Upper lobe of right lung (tissue), 1 donor: ENCODE results near the gene MYZAP. TPM values are rescaled to one million over a fixed set of nuclear protein-coding genes. Genes with fewer than 3 reads are reported as not detected.

Experiments
- ATAC-seq: fragments of 200-7000 bp; cut with Tn5 transposase; one replicate; pipeline ENCODE4 v1.9.1; 2020; ENCODE audit warnings: mild to moderate bottlenecking, moderate library complexity
- DNase-seq: peaks from one replicate; pipeline ENCODE4 v3.0.0-alpha.2; 2020
- H3K27ac ChIP-seq: fragments of 200-600 bp; one replicate; pipeline ENCODE4 v1.8.0; 2022
- H3K27me3 ChIP-seq: fragments of 200-600 bp; one replicate; pipeline ENCODE4 v1.8.0; 2022; ENCODE audit warnings: mild to moderate bottlenecking
- H3K36me3 ChIP-seq: fragments of 200-600 bp; one replicate; pipeline ENCODE4 v1.8.0; 2022
- H3K4me1 ChIP-seq: fragments of 200-600 bp; one replicate; pipeline ENCODE4 v1.8.0; 2022
- H3K4me3 ChIP-seq: fragments of 200-600 bp; one replicate; pipeline ENCODE4 v1.8.0; 2022; ENCODE audit warnings: mild to moderate bottlenecking
- H3K9me3 ChIP-seq: fragments of 200-600 bp; one replicate; pipeline ENCODE4 v1.8.0; 2022
- CTCF ChIP-seq: fragments of 200-600 bp; IDR thresholded peaks from one replicate; pipeline ENCODE4 v1.8.0; 2022; ENCODE audit warnings: antibody characterized with exemption
- intact Hi-C: fragments of 100-400 bp; cut with DNase I; formaldehyde crosslinking; loops from one replicate; pipeline ENCODE4 v1.11.0; 2022
- total RNA-seq: library from RNA; stranded (reverse); fragmentation: NEBNext Ultra II Directional; extraction: Animal tissue kit (Norgen Biotek cat#: 25700); gene quantifications from one replicate; pipeline ENCODE4 v1.2.1, GENCODE V29; 2021
- donor health status: DM: no; HTN: yes; CAD: no; lungs with severe emphysema.

The MYZAP gene
- total RNA-seq, 1 donor from 2014 or later, result 30.9 TPM

DNA sequence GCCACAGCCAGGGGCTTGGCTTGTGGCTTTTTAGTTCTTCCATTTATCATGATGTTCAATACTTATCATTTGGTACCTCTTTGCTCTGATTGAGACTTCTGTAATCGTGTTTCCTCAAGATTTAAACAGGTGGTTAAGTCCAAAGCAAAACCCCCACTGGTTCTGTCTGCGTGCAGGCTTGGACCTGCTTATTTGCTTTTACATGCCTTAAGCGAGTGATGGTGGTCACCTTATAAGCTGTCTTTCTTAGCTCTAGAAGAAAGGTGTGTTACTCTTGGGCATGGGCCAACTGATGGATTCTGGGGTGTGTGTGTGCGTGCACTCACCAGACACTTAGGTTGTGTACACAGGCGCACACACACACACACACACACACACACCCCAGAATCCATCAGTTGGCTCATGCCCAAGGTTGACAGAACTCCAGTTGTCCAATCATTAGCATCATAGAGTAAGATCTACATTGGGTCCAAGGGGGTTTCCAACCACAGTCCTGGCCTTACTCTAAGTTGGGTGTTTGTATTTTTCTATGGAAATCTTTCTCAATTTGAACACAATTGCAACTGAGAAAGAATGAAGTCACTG lies 1.2 kb downstream of the MYZAP start:
- no peak for ATAC-seq
- peak overlapping the region; percentile 59 for H3K4me3 ChIP-seq
- no peaks in the 10 kb centered on the region for H3K9me3 ChIP-seq
- peaks cover 28% of the 10 kb centered on the region for H3K4me1 ChIP-seq
- intact Hi-C loops, result no loop called here
- DNase-seq, result no peak
- peak overlapping the region; percentile 67 for H3K27ac ChIP-seq
- TF ChIP-seq CTCF, result no peak
- no peaks in the 10 kb centered on the region for H3K27me3 ChIP-seq
- H3K36me3 ChIP-seq, result no peaks in the 10 kb centered on the region

DNA sequence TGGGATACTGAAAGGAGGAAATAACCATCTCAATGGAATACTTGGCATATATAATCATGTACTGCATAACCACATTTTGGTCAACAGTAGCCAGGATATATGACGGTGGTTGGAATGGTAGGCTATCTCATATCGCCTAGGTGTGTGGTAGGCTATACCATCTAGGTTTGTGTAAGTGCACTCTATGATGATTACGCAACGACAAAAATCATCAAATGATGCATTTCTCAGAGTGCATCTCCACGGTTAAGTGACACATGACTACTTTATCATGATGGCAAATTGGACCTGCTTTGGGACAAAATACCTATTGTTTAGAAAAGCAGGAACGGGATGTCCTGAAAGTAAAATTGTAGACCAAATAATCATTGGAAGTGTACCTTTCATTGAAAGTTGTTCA lies 2.8 kb downstream of the MYZAP start:
- intact Hi-C loops, result no loop called here
- Histone ChIP-seq H3K4me3 (no peak overlapping the region), H3K27ac (peak overlapping the region; percentile 24), H3K36me3 (no peaks in the 10 kb centered on the region), H3K27me3 (no peaks in the 10 kb centered on the region), H3K9me3 (no peaks in the 10 kb centered on the region), H3K4me1 (peaks cover 28% of the 10 kb centered on the region)
- TF ChIP-seq CTCF, result no peak
- ATAC-seq (no peak), DNase-seq (no peak)

- Histone ChIP-seq H3K27ac (peak overlapping the region; percentile 66), H3K4me1 (peaks cover 21% of the 10 kb centered on the region), H3K36me3 (no peaks in the 10 kb centered on the region), H3K27me3 (no peaks in the 10 kb centered on the region), H3K9me3 (no peaks in the 10 kb centered on the region), H3K4me3 (no peak overlapping the region)
- ATAC-seq (no peak), DNase-seq (no peak)
- TF ChIP-seq CTCF, result no peak
- intact Hi-C loops, result no loop called here
These were observed 3.5 kb downstream of the MYZAP start for GRCh38 chr15:57595011-57595866.

DNA sequence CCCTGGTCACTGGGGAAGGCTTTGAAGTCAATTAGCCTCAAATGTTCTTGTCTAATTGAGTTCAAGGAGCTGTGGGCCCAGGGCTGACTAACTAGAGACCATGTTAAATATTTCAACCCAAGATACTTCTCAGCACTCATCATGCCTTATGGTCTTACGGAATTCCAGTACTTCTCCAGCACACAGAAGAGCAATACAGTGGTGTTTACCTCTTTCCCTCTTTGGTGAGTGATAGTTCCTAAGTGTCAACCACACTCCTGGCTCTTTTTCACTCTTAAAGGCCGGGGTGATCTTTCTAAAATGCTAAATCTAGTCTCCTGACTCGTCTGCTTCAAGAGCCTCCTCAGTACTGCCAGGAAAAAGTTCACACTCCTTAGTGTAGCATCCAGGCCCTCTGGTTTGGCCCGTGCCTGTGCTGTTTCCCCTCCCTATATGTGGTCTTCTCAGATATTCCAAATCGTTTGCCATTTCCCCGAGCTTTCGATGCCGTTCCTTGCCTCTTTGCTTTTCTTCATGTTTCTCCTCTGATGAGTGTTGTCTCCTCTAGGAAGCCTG lies 4.7 kb downstream of the MYZAP start:
- DNase-seq (no peak), ATAC-seq (no peak)
- TF ChIP-seq CTCF, result no peak
- Histone ChIP-seq H3K27me3 (no peaks in the 10 kb centered on the region), H3K9me3 (no peaks in the 10 kb centered on the region), H3K36me3 (no peaks in the 10 kb centered on the region), H3K4me3 (no peak overlapping the region), H3K27ac (peak overlapping the region; percentile 66), H3K4me1 (peaks cover 21% of the 10 kb centered on the region)
- intact Hi-C loops, result no loop called here

GRCh38 chr15:57596978-57597377 lies 5.3 kb downstream of the MYZAP start:
- DNase-seq (no peak), ATAC-seq (no peak)
- Histone ChIP-seq H3K36me3 (no peaks in the 10 kb centered on the region), H3K27ac (peak overlapping the region; percentile 66), H3K9me3 (no peaks in the 10 kb centered on the region), H3K4me3 (no peak overlapping the region), H3K27me3 (no peaks in the 10 kb centered on the region), H3K4me1 (peaks cover 21% of the 10 kb centered on the region)
- intact Hi-C loops, result no loop called here
- TF ChIP-seq CTCF, result no peak
